OCI-LY1 (cell line): ENCODE measurements around the gene ORM2.
"Not testable (repeated sequence)": the region's sequence is repeated elsewhere in the genome, so short reads cannot be mapped to it uniquely, and the experiment has no call there.

Experiments used
- EZH2 ChIP-seq: fragments of 200-600 bp; sonication (generic), shearing (Covaris generic); IDR thresholded peaks from 2 replicates; pipeline ENCODE4 v1.8.0; 2017; ENCODE audit warnings: borderline replicate concordance, mixed run types, mild to moderate bottlenecking, antibody characterized with exemption, low read length, moderate library complexity, mixed read lengths
- TF ChIP-seq, protein P1 (sequence below): fragments of 200-600 bp; sonication (generic), shearing (Covaris generic); IDR thresholded peaks from 2 replicates; pipeline ENCODE4 v1.5.1; 2017; ENCODE audit warnings: mild to moderate bottlenecking, antibody characterized with exemption, low read length, moderate library complexity, mixed read lengths

GRCh38 chr9:114328937-114329624, 588 bp upstream of the ORM2 start:
- TF ChIP-seq, protein P1, sequence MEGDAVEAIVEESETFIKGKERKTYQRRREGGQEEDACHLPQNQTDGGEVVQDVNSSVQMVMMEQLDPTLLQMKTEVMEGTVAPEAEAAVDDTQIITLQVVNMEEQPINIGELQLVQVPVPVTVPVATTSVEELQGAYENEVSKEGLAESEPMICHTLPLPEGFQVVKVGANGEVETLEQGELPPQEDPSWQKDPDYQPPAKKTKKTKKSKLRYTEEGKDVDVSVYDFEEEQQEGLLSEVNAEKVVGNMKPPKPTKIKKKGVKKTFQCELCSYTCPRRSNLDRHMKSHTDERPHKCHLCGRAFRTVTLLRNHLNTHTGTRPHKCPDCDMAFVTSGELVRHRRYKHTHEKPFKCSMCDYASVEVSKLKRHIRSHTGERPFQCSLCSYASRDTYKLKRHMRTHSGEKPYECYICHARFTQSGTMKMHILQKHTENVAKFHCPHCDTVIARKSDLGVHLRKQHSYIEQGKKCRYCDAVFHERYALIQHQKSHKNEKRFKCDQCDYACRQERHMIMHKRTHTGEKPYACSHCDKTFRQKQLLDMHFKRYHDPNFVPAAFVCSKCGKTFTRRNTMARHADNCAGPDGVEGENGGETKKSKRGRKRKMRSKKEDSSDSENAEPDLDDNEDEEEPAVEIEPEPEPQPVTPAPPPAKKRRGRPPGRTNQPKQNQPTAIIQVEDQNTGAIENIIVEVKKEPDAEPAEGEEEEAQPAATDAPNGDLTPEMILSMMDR: not testable (repeated sequence)
- TF ChIP-seq EZH2: not testable (repeated sequence)
